Measurements from ENCODE around the gene PHACTR4.

GRCh38 chr1:28518000-28518744 lies 148.6 kb downstream of the PHACTR4 start:
- TF ChIP-seq REST (IDR thresholded peaks at IDR 0.05; ENCODE audit: low read depth, low read length): no peak
- no peak for TF ChIP-seq CEBPB (IDR thresholded peaks at IDR 0.05; ENCODE audit: borderline replicate concordance in 1 of 2, low read depth in 2 of 2, low read length in 2 of 2)
- peak; percentile 94 to 99 (median 97); a peak in 5 of 6 replicates for TF ChIP-seq CTCF (IDR thresholded peaks at IDR 0.05 in 2 of 3, conservative IDR thresholded peaks at IDR 0.05 in 1 of 3; ENCODE audit: control insufficient read depth in 2 of 3, extremely low read depth in 1 of 3, insufficient read depth in 1 of 3, low read depth in 3 of 3, low read length in 3 of 3)
